GM10248 (cell line): ENCODE results near the gene CAMSAP1.

Experiments
- CTCF ChIA-PET: fragments of 300-600 bp; sonication (Branson Sonifier 250); formaldehyde crosslinking; extraction: SDS; loops from one replicate; lab custom pipeline; 2021; ENCODE audit warnings: antibody characterized with exemption; lab: Yijun Ruan, JAX
- POLR2A ChIA-PET: fragments of 350-650 bp; sonication (Branson Sonifier 250); formaldehyde crosslinking; extraction: SDS; loops from one replicate; lab custom pipeline; 2020; ENCODE audit warnings: antibody characterized with exemption; lab: Yijun Ruan, JAX
- DNase-seq: peaks from one replicate; pipeline ENCODE4 v3.0.0; 2012; ENCODE audit errors: extremely low spot score
- CTCF ChIP-seq: IDR thresholded peaks from 2 replicates; pipeline ENCODE4 v1.5.1; 2012; ENCODE audit warnings: mild to moderate bottlenecking, low read depth; ENCODE audit errors: extremely low read depth, missing control alignments, control extremely low read depth

CAMSAP1 gene

GRCh38 chr9:135933114-135933513 lies 25.8 kb upstream of the CAMSAP1 start:
- CTCF ChIA-PET, result interaction anchor here (1.1 kb wide), 1 partner anchor 69 kb away, joined by 4 read pairs; no protein-coding TSS in a partner anchor
- TF ChIP-seq CTCF, result no peak
- POLR2A ChIA-PET, result no interaction called here
- no peak for DNase-seq

DNA sequence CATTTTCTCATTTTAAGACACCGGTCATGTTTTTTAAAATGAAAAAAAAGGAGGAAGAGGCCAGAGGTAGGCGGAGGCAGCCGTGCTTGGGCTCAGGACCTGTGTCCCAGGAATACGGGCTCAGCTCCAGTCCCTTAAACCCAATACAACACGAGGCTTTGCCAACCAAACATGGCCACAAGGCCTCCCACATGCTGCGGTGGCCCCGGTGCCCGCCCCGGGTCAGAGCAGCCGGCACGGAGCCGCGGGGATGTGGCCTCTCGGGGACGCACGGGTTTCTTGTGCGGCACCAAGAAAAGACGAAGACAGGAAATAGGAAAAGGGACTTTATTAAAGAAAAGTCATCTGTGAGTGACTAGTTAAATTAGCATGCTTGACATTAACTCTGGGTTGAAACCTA lies 25.3 kb upstream of the CAMSAP1 start:
- DNase-seq, result no peak
- ChIA-PET CTCF (no interaction called here), POLR2A (no interaction called here)
- no peak for TF ChIP-seq CTCF

GRCh38 chr9:135931349-135931820 lies 24.0 kb upstream of the CAMSAP1 start:
- ChIA-PET POLR2A (no interaction called here), CTCF (no interaction called here)
- no peak for DNase-seq

DNA sequence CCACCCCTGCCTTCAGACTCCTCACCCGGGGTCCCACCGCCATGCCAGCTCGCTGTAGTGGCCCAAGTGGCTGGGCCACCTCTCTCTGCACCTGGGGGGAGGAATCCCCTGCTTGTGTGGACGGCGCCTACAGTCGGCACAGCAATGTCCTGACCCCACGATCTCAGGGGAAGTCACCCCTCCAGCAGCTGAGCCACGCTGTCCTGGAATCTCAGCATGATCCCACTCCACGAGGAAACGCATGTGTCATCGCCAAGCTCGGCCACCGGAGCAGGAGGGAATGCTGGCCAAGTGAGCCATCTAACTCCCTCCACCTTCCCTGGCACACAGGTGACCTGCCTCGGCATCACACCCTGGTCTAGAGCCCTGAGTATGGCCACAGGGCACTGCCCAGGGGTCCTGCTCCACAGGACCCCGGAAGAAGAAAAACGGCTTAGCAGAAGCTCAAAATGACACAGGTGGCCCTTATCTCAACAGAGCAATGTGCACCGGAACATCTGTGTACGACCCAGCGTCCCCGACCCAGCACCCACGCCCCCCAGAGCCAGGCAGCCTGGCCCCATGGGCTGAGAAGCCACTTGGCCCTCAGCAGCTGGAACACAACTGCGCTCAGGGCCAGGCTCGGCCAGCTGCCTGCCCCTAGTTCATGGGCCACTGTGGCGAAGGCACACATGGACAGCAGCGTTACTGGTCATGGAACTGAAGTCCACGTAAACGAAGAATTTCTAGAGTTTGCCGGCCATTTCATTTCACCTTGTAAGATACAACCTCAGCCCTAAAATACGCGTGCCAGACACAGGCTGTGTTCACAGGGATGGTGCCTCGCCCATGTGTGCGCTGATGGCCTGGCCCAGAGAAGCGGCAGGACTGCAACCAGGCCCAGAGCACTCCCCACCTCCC lies 23.4 kb upstream of the CAMSAP1 start:
- TF ChIP-seq CTCF, result no peak
- POLR2A ChIA-PET, result no interaction called here
- CTCF ChIA-PET, result no interaction called here
- DNase-seq, result no peak

More at GRCh38 chr9:135931349-135931820, 24.0 kb upstream of the CAMSAP1 start:
- no peak for TF ChIP-seq CTCF

- ChIA-PET POLR2A (no interaction called here), CTCF (no interaction called here)
- no peak for TF ChIP-seq CTCF
- no peak for DNase-seq
Observed at GRCh38 chr9:135929656-135930445, 22.5 kb upstream of the CAMSAP1 start.
